ENCODE measurements around the gene NKX2-8.

The NKX2-8 gene

GRCh38 chr14:36582011-36582873 is at the start of gene NKX2-8:
NKX2-8 (minus strand) TSS chr14:36582614; CDS start chr14:36582389, 225 bp downstream.
- DNase-seq (ENCODE audit: extremely low read depth, low read depth), result no peak

GRCh38 chr14:36627981-36628380 is 45.6 kb upstream of the NKX2-8 start:
- DNase-seq (ENCODE audit: extremely low read depth, low read depth), result no peak
- no peak for TF ChIP-seq CTCF (IDR thresholded peaks at IDR 0.05; ENCODE audit: low read depth, low read length)

More at GRCh38 chr14:36582011-36582873, at the start of gene NKX2-8:
- no peak for TF ChIP-seq CTCF (IDR thresholded peaks at IDR 0.05; ENCODE audit: low read depth, low read length)

- no peak for TF ChIP-seq CTCF (IDR thresholded peaks at IDR 0.05; ENCODE audit: low read depth, low read length)
- DNase-seq (ENCODE audit: extremely low read depth, low read depth), result no peak
These were observed 43.7 kb upstream of the NKX2-8 start for GRCh38 chr14:36626151-36626550.

- TF ChIP-seq CTCF (IDR thresholded peaks at IDR 0.05; ENCODE audit: low read depth, low read length), result no peak
- no peak for DNase-seq (ENCODE audit: extremely low read depth, low read depth)
These were observed 43.0 kb upstream of the NKX2-8 start for GRCh38 chr14:36625436-36625835.

- no peak for TF ChIP-seq CTCF (IDR thresholded peaks at IDR 0.05; ENCODE audit: low read depth, low read length)
- DNase-seq (ENCODE audit: extremely low read depth, low read depth), result no peak
These were observed 42.6 kb upstream of the NKX2-8 start for GRCh38 chr14:36625014-36625413.

GRCh38 chr14:36619853-36620252 is 37.4 kb upstream of the NKX2-8 start:
- no peak for TF ChIP-seq CTCF (IDR thresholded peaks at IDR 0.05; ENCODE audit: low read depth, low read length)
- no peak for DNase-seq (ENCODE audit: extremely low read depth, low read depth)

GRCh38 chr14:36619131-36619530 is 36.7 kb upstream of the NKX2-8 start:
- DNase-seq (ENCODE audit: extremely low read depth, low read depth), result no peak
- TF ChIP-seq CTCF (IDR thresholded peaks at IDR 0.05; ENCODE audit: low read depth, low read length), result no peak

Measured in AG09319 (cell line).